ENCODE measurements around the gene OR51E1. TPM values are rescaled to one million over a fixed set of nuclear protein-coding genes. Genes with fewer than 3 reads are reported as not detected.

Gene OR51E1
- total and polyA plus RNA-seq, 9 of the 15 experiments (the other 6 are each of a cell fraction or from before 2014, with no cell fraction given) = 0.03 to 0.04 TPM; not detected in 7

GRCh38 chr11:4615856-4616444 lies 27.8 kb upstream of the OR51E1 start:
- no peaks in the 10 kb centered on the region for H3K27me3 ChIP-seq (ENCODE audit: control insufficient read depth in 2 of 2, insufficient read depth in 2 of 2, low read length in 2 of 2)
- H3K4me3 ChIP-seq = no peak overlapping the region
- intact Hi-C loops (cut with micrococcal nuclease) (no loop called here), in situ Hi-C loops (cut with MboI) (no loop called here)
- FAIRE-seq = no peak
- no peaks in the 10 kb centered on the region for H3K4me1 ChIP-seq (replicated peaks in 1 of 2; ENCODE audit: control insufficient read depth in 2 of 2, insufficient read depth in 2 of 2, low read length in 2 of 2)
- no peaks in the 10 kb centered on the region for H3K9me3 ChIP-seq (replicated peaks; ENCODE audit: control insufficient read depth, insufficient read depth, low read depth, low read length)
- H3K9ac ChIP-seq (ENCODE audit: insufficient read depth in 1 of 2, low read depth in 2 of 2, low read length in 2 of 2) = no peak overlapping the region
- no peak overlapping the region for H3K27ac ChIP-seq (ENCODE audit: extremely low read depth, low read depth, low read length)
- DNase-seq (ENCODE audit: extremely low read depth in 1 of 4, low spot score in 3 of 4) = no peak
- no peak overlapping the region for H2AFZ ChIP-seq (ENCODE audit: low read depth, low read length)
- CTCF ChIA-PET (ENCODE audit: low intra/inter-chr PET ratio) = no interaction called here
- no TSS peak for BruUV-seq (replicated peaks)
- H3K36me3 ChIP-seq (ENCODE audit: control insufficient read depth, insufficient read depth, low read length) = no peaks in the 10 kb centered on the region
- TF ChIP-seq ZNF695 (CRISPR knock-in tag; IDR thresholded peaks at IDR 0.05) (no peak), HNRNPK (IDR thresholded peaks at IDR 0.05; ENCODE audit: low read depth, low read length, poor library complexity, severe bottlenecking) (peak; percentile 96), PCBP1 (IDR thresholded peaks at IDR 0.05; ENCODE audit: low read depth, low read length, poor library complexity, severe bottlenecking) (peak; percentile 98), USF1 (CRISPR knock-in tag; IDR thresholded peaks at IDR 0.05) (no peak), THAP12 (CRISPR knock-in tag; IDR thresholded peaks at IDR 0.05) (no peak), RFX5 (IDR thresholded peaks at IDR 0.05; ENCODE audit: low read depth, low read length) (no peak), ZNF24 (IDR thresholded peaks at IDR 0.05) (no peak), PCBP2 (IDR thresholded peaks at IDR 0.05; ENCODE audit: low read depth, low read length, poor library complexity, severe bottlenecking) (peak; percentile 77), ZNF124 (CRISPR knock-in tag; IDR thresholded peaks at IDR 0.05) (no peak)
- H3K79me2 ChIP-seq (ENCODE audit: control insufficient read depth, insufficient read depth, low read length) = no peaks in the 10 kb centered on the region
- H4K20me1 ChIP-seq (replicated peaks; ENCODE audit: control insufficient read depth, insufficient read depth, low read length) = no peaks in the 10 kb centered on the region
- ATAC-seq = no peak
- POLR2A ChIA-PET = interaction anchor here (2.3 kb wide), 1 partner anchor 8 kb away, joined by 6 read pairs; the partner anchor contains the start of gene TRIM68
- H3K4me2 ChIP-seq (ENCODE audit: insufficient read depth, low read length) = no peak overlapping the region
- no peaks in the 10 kb centered on the region for H3K9me1 ChIP-seq (ENCODE audit: control insufficient read depth, insufficient read depth, low read length)

Data from K562 (cell line).